ENCODE data around the gene PACS1.

Gene PACS1

GRCh38 chr11:66288671-66289547 is 218.8 kb downstream of the PACS1 start, which contains the start of gene YIF1A:
YIF1A (minus strand) TSS chr11:66289143; CDS start chr11:66288985, 158 bp downstream.
- DNase-seq (ENCODE audit: low read depth in 2 of 2) = peak; percentile 96

GRCh38 chr11:66289548-66290329 is 219.7 kb downstream of the PACS1 start:
- DNase-seq (ENCODE audit: low read depth in 2 of 2) = peak; percentile 61 to 75

DNA sequence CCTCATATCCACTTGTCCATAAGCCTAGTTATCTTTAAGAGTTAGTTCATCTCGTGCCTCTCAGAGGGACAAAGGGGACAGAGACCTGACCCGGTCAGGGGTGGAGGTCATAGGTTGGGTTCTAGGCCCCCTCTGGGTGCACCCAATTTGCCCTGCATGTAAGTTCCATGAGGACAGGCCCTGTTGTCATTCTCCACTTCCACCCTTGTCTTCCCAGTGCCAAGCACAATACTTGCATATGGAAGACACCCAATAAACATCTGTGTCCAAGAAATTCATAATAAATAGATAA is 220.2 kb downstream of the PACS1 start:
- no peak for DNase-seq (ENCODE audit: low read depth in 2 of 2)

- no peak for DNase-seq (ENCODE audit: low read depth in 2 of 2)
Observed at GRCh38 chr11:66291303-66291705, 221.2 kb downstream of the PACS1 start.

- no peak for DNase-seq (ENCODE audit: low read depth in 2 of 2)
Observed at GRCh38 chr11:66291706-66292542, 221.9 kb downstream of the PACS1 start, which contains the start of gene TMEM151A. TMEM151A (plus strand) TSS chr11:66291894; CDS start chr11:66292014, 120 bp downstream.

- DNase-seq (ENCODE audit: low read depth in 2 of 2) = no peak
Observed at GRCh38 chr11:66292543-66293332, 222.7 kb downstream of the PACS1 start.

- DNase-seq (ENCODE audit: low read depth in 2 of 2) = no peak
Observed at GRCh38 chr11:66293352-66293751, 223.3 kb downstream of the PACS1 start.

DNA sequence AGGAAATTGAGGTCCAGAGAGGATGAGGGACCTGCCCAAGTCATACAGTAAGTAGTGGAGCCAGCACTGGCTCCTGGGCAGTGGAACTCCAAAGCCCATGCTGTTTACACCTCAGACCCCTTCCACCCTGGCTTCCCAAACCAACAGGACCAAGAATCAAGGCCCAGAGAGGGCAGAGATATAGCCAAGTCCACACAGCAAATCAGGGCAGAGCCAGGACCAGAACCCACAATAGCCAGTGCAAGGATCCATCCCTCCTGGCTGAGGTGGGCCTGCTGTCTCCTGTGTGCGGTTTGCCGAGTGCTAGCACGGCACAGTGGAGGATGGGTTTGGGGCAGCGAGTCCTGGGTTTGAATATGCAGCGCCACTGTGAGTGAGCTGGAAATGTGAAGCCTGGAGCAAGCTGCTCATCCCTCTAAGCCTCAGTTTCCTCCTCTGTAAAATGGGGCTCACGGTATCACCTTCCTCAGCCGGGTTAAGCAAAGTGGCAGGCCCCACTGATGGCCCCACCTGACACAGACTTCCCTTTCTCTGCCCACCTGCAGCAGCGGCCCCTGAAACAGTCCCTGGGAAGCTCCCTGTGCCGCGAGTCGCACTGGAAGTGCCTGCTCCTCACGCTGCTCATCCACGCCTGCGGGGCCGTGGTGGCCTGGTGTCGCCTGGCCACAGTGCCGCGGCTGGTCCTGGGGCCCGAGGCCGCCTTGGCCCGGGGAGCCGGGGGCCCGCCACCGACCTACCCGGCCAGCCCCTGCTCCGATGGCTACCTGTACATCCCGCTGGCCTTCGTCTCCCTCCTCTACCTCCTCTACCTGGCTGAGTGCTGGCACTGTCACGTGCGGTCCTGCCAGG is 223.9 kb downstream of the PACS1 start:
- DNase-seq (ENCODE audit: low read depth in 2 of 2) = no peak
